ENCODE data around the gene SNCA.

Gene SNCA

GRCh38 chr4:89836897-89837384 is at the start of gene SNCA:
Gene SNCA, minus strand, starts transcription at chr4:89837161. Its CDS starts 1,494 bp downstream, at chr4:89835667.
- DNase-seq (ENCODE audit: low spot score) = peak; percentile 67

- DNase-seq (ENCODE audit: low spot score) = no peak
These were observed 42.3 kb upstream of the SNCA start for GRCh38 chr4:89879215-89879614.

- no peak for DNase-seq (ENCODE audit: low spot score)
These were observed 41.6 kb upstream of the SNCA start for GRCh38 chr4:89878611-89879010.

- DNase-seq (ENCODE audit: low spot score) = no peak
These were observed 39.6 kb upstream of the SNCA start for GRCh38 chr4:89876548-89876947.

GRCh38 chr4:89871211-89871610 is 34.2 kb upstream of the SNCA start:
- DNase-seq (ENCODE audit: low spot score) = no peak

GRCh38 chr4:89868999-89869589 is 32.1 kb upstream of the SNCA start:
- DNase-seq (ENCODE audit: low spot score) = peak; percentile 11

- DNase-seq (ENCODE audit: low spot score) = no peak
These were observed 31.3 kb upstream of the SNCA start for GRCh38 chr4:89868276-89868675.

GRCh38 chr4:89863533-89863932 is 26.6 kb upstream of the SNCA start:
- DNase-seq (ENCODE audit: low spot score) = no peak

- no peak for DNase-seq (ENCODE audit: low spot score)
These were observed 24.0 kb upstream of the SNCA start for GRCh38 chr4:89860971-89861370.

- DNase-seq (ENCODE audit: low spot score) = no peak
These were observed 18.3 kb upstream of the SNCA start for GRCh38 chr4:89855236-89855635.

GRCh38 chr4:89847571-89848325 is 10.8 kb upstream of the SNCA start:
- DNase-seq (ENCODE audit: low spot score) = no peak

GRCh38 chr4:89839558-89839957 is 2.6 kb upstream of the SNCA start:
- DNase-seq (ENCODE audit: low spot score) = no peak

GRCh38 chr4:89837993-89838390 is 1.0 kb upstream of the SNCA start:
- DNase-seq (ENCODE audit: low spot score) = peak; percentile 54

- peak; percentile 57 for DNase-seq (ENCODE audit: low spot score)
These were observed 528 bp upstream of the SNCA start for GRCh38 chr4:89837385-89837992.

- peak; percentile 18 for DNase-seq (ENCODE audit: low spot score)
These were observed 773 bp downstream of the SNCA start for GRCh38 chr4:89836031-89836745.

GRCh38 chr4:89835413-89835812 is 1.5 kb downstream of the SNCA start:
- DNase-seq (ENCODE audit: low spot score) = peak; percentile 13

GRCh38 chr4:89834486-89835209 is 2.3 kb downstream of the SNCA start:
- DNase-seq (ENCODE audit: low spot score) = peak; percentile 45

GRCh38 chr4:89829470-89830138 is 7.4 kb downstream of the SNCA start:
- peak; percentile 85 for DNase-seq (ENCODE audit: low spot score)

- no peak for DNase-seq (ENCODE audit: low spot score)
These were observed 13.5 kb downstream of the SNCA start for GRCh38 chr4:89823416-89823815.

GRCh38 chr4:89821612-89822011 is 15.3 kb downstream of the SNCA start:
- no peak for DNase-seq (ENCODE audit: low spot score)

- no peak for DNase-seq (ENCODE audit: low spot score)
These were observed 17.0 kb downstream of the SNCA start for GRCh38 chr4:89820010-89820409.
